Neural cell (in vitro differentiated cells): ENCODE measurements around the gene MED26. TPM values are rescaled to one million over a fixed set of nuclear protein-coding genes. Genes with fewer than 3 reads are reported as not detected.
A peak's percentile ranks its signal among the peaks of the same experiment; 100 is the strongest.

Source experiments
- H2AFZ ChIP-seq: fragments of 200-600, 300-800 bp; sonication (generic), shearing (Covaris generic); 2 replicates; pipeline ENCODE4 v1.6.0; 2014; ENCODE audit warnings: low read depth, mild to moderate bottlenecking, antibody characterized with exemption, low read length, moderate library complexity
- H3F3A ChIP-seq: fragments of 200-600 bp; shearing (Covaris generic); 2 replicates; pipeline ENCODE4 v1.6.1; 2016; ENCODE audit warnings: mild to moderate bottlenecking, moderate library complexity, mixed read lengths, antibody characterized with exemption, low read length; ENCODE audit not compliant: insufficient read depth, poor library complexity, severe bottlenecking
- H3K27ac ChIP-seq: fragments of 200-600, 300-800 bp; sonication (generic), shearing (Covaris generic); 2 replicates; pipeline ENCODE4 v1.5.1; 2014; ENCODE audit warnings: mild to moderate bottlenecking, low read length, moderate library complexity
- H3K27me3 ChIP-seq: fragments of 300-800, 200-600 bp; sonication (generic), shearing (Covaris generic); 2 replicates; pipeline ENCODE4 v1.6.0; 2014; ENCODE audit warnings: mild to moderate bottlenecking, low read depth, low read length, moderate library complexity; ENCODE audit not compliant: insufficient read depth
- H3K36me3 ChIP-seq: fragments of 300-800, 200-600 bp; sonication (generic), shearing (Covaris generic); 2 replicates; pipeline ENCODE4 v1.5.1; 2014; ENCODE audit warnings: mild to moderate bottlenecking, antibody characterized with exemption, low read length, moderate library complexity; ENCODE audit not compliant: insufficient read depth
- H3K4me2 ChIP-seq: fragments of 300-800, 200-600 bp; sonication (generic), shearing (Covaris generic); 2 replicates; pipeline ENCODE4 v1.6.0; 2014; ENCODE audit warnings: mild to moderate bottlenecking, low read length
- H3K4me3 ChIP-seq: fragments of 300-800, 200-600 bp; sonication (generic), shearing (Covaris generic); 2 replicates; pipeline ENCODE4 v1.5.1; 2014; ENCODE audit warnings: mild to moderate bottlenecking, low read length, moderate library complexity
- H3K79me2 ChIP-seq: fragments of 200-600 bp; shearing (Covaris generic); replicated peaks from 2 replicates; pipeline ENCODE4 v1.6.0; 2014; ENCODE audit warnings: mild to moderate bottlenecking, low read length, moderate library complexity; ENCODE audit not compliant: insufficient read depth
- H3K9ac ChIP-seq: fragments of 300-800, 200-600 bp; sonication (generic), shearing (Covaris generic); 2 replicates; pipeline ENCODE4 v1.6.1; 2016; ENCODE audit warnings: mild to moderate bottlenecking, low read length, mixed read lengths
- H3K9me2 ChIP-seq: fragments of 200-600 bp; shearing (Covaris generic); 2 replicates; pipeline ENCODE4 v1.6.1; 2016; ENCODE audit warnings: mild to moderate bottlenecking, low read length, mixed read lengths; ENCODE audit not compliant: insufficient read depth
- H3K9me3 ChIP-seq: fragments of 200-600, 300-800 bp; sonication (generic), shearing (Covaris generic); 2 replicates; pipeline ENCODE4 v1.6.1; 2016; ENCODE audit warnings: mild to moderate bottlenecking, mixed run types, low read length, moderate library complexity, mixed read lengths
- H4K20me1 ChIP-seq: fragments of 200-600 bp; shearing (Covaris generic); 2 replicates; pipeline ENCODE4 v1.6.1; 2016; ENCODE audit warnings: mild to moderate bottlenecking, mixed run types; ENCODE audit not compliant: insufficient read depth
- EP300 ChIP-seq: fragments of 450-650 bp; conservative IDR thresholded peaks from 2 replicates; pipeline ENCODE4 v1.6.1; 2014; ENCODE audit warnings: antibody characterized with exemption, mild to moderate bottlenecking, moderate library complexity; ENCODE audit not compliant: poor library complexity, severe bottlenecking
- EZH2 ChIP-seq: fragments of 200-600, 300-800 bp; shearing (Covaris generic), sonication (generic); IDR thresholded peaks from 2 replicates; pipeline ENCODE4 v1.6.1; 2014; ENCODE audit warnings: antibody characterized with exemption, low read length, borderline replicate concordance, mild to moderate bottlenecking; ENCODE audit not compliant: insufficient read depth, poor library complexity, severe bottlenecking
- MXI1 ChIP-seq: fragments of 450-650 bp; conservative IDR thresholded peaks from 2 replicates; pipeline ENCODE4 v1.6.1; 2014; ENCODE audit warnings: antibody characterized with exemption, mild to moderate bottlenecking; ENCODE audit not compliant: poor library complexity, severe bottlenecking
- POLR2AphosphoS5 ChIP-seq: IDR thresholded peaks from 2 replicates; pipeline ENCODE4 v1.6.1; 2012
- RAD21 ChIP-seq: fragments of 450-650 bp; conservative IDR thresholded peaks from 2 replicates; pipeline ENCODE4 v1.6.1; 2014; ENCODE audit warnings: antibody characterized with exemption, mild to moderate bottlenecking, moderate library complexity
- REST ChIP-seq: IDR thresholded peaks from 2 replicates; pipeline ENCODE4 v1.6.1; 2012; ENCODE audit warnings: borderline replicate concordance
- SMC3 ChIP-seq: fragments of 450-650 bp; conservative IDR thresholded peaks from 2 replicates; pipeline ENCODE4 v1.6.1; 2014; ENCODE audit warnings: antibody characterized with exemption, mild to moderate bottlenecking, moderate library complexity; ENCODE audit not compliant: poor library complexity
- TAF1 ChIP-seq: IDR thresholded peaks from 2 replicates; pipeline ENCODE4 v1.6.1; 2012; ENCODE audit warnings: low read depth
- polyA plus RNA-seq: library from polyadenylated mRNA; depleted of rRNA; stranded (reverse); fragments of >200 nt; gene quantifications from 2 replicates; pipeline ENCODE4 v1.2.3, GENCODE V29; 2014
- TF ChIP-seq, protein P1 (sequence below): fragments of 450-650 bp; IDR thresholded peaks from 2 replicates; pipeline ENCODE4 v1.5.1; 2014; ENCODE audit warnings: antibody characterized with exemption, mild to moderate bottlenecking, moderate library complexity; ENCODE audit not compliant: poor library complexity, severe bottlenecking

MED26 gene
- polyA plus RNA-seq, 1 donor from 2014 or later, result 4.2 TPM

- Histone ChIP-seq H3F3A (no peaks in the 10 kb centered on the region), H3K9me3 (no peaks in the 10 kb centered on the region), H2AFZ (no peak overlapping the region), H3K27ac (peak overlapping the region; percentile 8), H3K9ac (peak overlapping the region; percentile 65), H3K4me2 (no peak overlapping the region), H3K4me3 (peak overlapping the region; percentile 87), H3K27me3 (no peaks in the 10 kb centered on the region), H3K36me3 (no peaks in the 10 kb centered on the region), H4K20me1 (no peaks in the 10 kb centered on the region), H3K9me2 (no peaks in the 10 kb centered on the region), H3K79me2 (peaks cover 31% of the 10 kb centered on the region)
- TF ChIP-seq TAF1 (no peak), EP300 (no peak), RAD21 (peak; percentile 25), MXI1 (peak; percentile 71), EZH2 (no peak), SMC3 (peak; percentile 48), POLR2AphosphoS5 (no peak), REST (peak; percentile 13)
- TF ChIP-seq, protein P1, sequence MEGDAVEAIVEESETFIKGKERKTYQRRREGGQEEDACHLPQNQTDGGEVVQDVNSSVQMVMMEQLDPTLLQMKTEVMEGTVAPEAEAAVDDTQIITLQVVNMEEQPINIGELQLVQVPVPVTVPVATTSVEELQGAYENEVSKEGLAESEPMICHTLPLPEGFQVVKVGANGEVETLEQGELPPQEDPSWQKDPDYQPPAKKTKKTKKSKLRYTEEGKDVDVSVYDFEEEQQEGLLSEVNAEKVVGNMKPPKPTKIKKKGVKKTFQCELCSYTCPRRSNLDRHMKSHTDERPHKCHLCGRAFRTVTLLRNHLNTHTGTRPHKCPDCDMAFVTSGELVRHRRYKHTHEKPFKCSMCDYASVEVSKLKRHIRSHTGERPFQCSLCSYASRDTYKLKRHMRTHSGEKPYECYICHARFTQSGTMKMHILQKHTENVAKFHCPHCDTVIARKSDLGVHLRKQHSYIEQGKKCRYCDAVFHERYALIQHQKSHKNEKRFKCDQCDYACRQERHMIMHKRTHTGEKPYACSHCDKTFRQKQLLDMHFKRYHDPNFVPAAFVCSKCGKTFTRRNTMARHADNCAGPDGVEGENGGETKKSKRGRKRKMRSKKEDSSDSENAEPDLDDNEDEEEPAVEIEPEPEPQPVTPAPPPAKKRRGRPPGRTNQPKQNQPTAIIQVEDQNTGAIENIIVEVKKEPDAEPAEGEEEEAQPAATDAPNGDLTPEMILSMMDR, result peak; percentile 17
Observed at GRCh38 chr19:16571822-16572331, 56.1 kb downstream of the MED26 start.

- no peaks in the 10 kb centered on the region for H3F3A ChIP-seq
- H3K9me3 ChIP-seq, result no peaks in the 10 kb centered on the region
- no peaks in the 10 kb centered on the region for H4K20me1 ChIP-seq
- no peak overlapping the region for H3K27ac ChIP-seq
- H3K79me2 ChIP-seq, result peaks cover 31% of the 10 kb centered on the region
- no peak overlapping the region for H2AFZ ChIP-seq
- peak overlapping the region; percentile 66 for H3K4me2 ChIP-seq
- no peaks in the 10 kb centered on the region for H3K9me2 ChIP-seq
- peak overlapping the region; percentile 87 for H3K4me3 ChIP-seq
- peaks cover 4% of the 10 kb centered on the region for H3K36me3 ChIP-seq
- peak overlapping the region; percentile 65 for H3K9ac ChIP-seq
- TF ChIP-seq, protein P1, result no peak
- no peak for TF ChIP-seq EP300
- no peak for TF ChIP-seq RAD21
- no peak for TF ChIP-seq REST
- TF ChIP-seq POLR2AphosphoS5, result no peak
- TF ChIP-seq TAF1, result no peak
- no peak for TF ChIP-seq SMC3
- no peak for TF ChIP-seq EZH2
- TF ChIP-seq MXI1, result no peak
- H3K27me3 ChIP-seq, result no peaks in the 10 kb centered on the region
Observed at GRCh38 chr19:16571283-16571682, 56.7 kb downstream of the MED26 start.
